Heart left ventricle (tissue), 16 donors: ENCODE measurements around the gene SNX8. TPM values are rescaled to one million over a fixed set of nuclear protein-coding genes. Genes with fewer than 3 reads are reported as not detected.
"Not testable (repeated sequence)": the region's sequence is repeated elsewhere in the genome, so short reads cannot be mapped to it uniquely, and the experiment has no call there.

ENCODE experiments used
- ATAC-seq, 4 donors: fragments of 200-7000 bp; cut with Tn5 transposase; one replicate each; pipeline ENCODE4 v1.9.1; 2020 to 2022; ENCODE audit warnings: moderate library complexity in 4 of 4, mild to moderate bottlenecking in 3 of 4, moderate number of reproducible peaks in 1 of 4
- DNase-seq, 5 donors: peaks; one replicate each; pipeline ENCODE4 v3.0.0-alpha.2; 2020
- H3K27ac ChIP-seq, 12 donors: fragments of 200-600 bp; sonication (generic) in 4 of 12; one replicate each; pipeline versions ENCODE4 v1.5.0 to v1.8.0; 2016 to 2022; ENCODE audit warnings: mild to moderate bottlenecking in 2 of 12
- H3K27me3 ChIP-seq, 9 donors: fragments of 200-600 bp; sonication (generic) in 2 of 9; one replicate each; pipeline versions ENCODE4 v1.5.1 to v1.8.0; 2016 to 2022; ENCODE audit warnings: mild to moderate bottlenecking in 3 of 9
- H3K36me3 ChIP-seq, 9 donors: fragments of 200-600 bp; sonication (generic) in 2 of 9; one replicate each; pipeline versions ENCODE4 v1.5.0 to v1.8.0; 2018 to 2022; ENCODE audit warnings: mild to moderate bottlenecking in 2 of 9
- H3K4me1 ChIP-seq, 12 donors: fragments of 200-600 bp; sonication (generic) in 4 of 12; one replicate each; pipeline versions ENCODE4 v1.5.0 to v1.8.0; 2016 to 2022; ENCODE audit warnings: mild to moderate bottlenecking in 3 of 12
- H3K4me3 ChIP-seq, 12 donors: fragments of 200-600 bp; sonication (generic) in 4 of 12; one replicate each; pipeline versions ENCODE4 v1.5.0 to v1.8.0; 2017 to 2022; ENCODE audit warnings: mild to moderate bottlenecking in 9 of 12, moderate library complexity in 4 of 12
- H3K9me3 ChIP-seq, 12 donors: fragments of 200-600 bp; sonication (generic) in 4 of 12; one replicate each; pipeline versions ENCODE4 v1.5.0 to v1.8.0; 2016 to 2022; ENCODE audit warnings: mild to moderate bottlenecking in 1 of 12
- CTCF ChIP-seq, 12 donors: fragments of 200-600 bp; sonication (generic) in 4 of 12; IDR thresholded peaks; one replicate each; pipeline versions ENCODE4 v1.5.0 to v1.8.0; 2018 to 2022; ENCODE audit warnings: antibody characterized with exemption in 12 of 12, mild to moderate bottlenecking in 5 of 12
- POLR2A ChIP-seq, 2 donors: fragments of 450-650 bp; IDR thresholded peaks; one replicate each; pipeline ENCODE4 v1.6.1; 2017; ENCODE audit warnings: antibody characterized with exemption in 2 of 2, mild to moderate bottlenecking in 2 of 2, moderate library complexity in 2 of 2
- WGBS, 4 donors: extraction: QIAGEN DNeasy Blood & Tissue Kit in 2 of 4; methylation state at CpG; one replicate each; pipeline versions ENCODE4 v1.1.5 to v1.1.7; 2013 to 2018; 5-methylcytosine and 5-hydroxymethylcytosine counted together
- intact Hi-C, 10 donors: fragments of 100-400 bp; cut with DNase I; formaldehyde crosslinking; loops; one replicate each; pipeline versions ENCODE4 v1.11.1 to v1.14.2; 2022
- polyA plus RNA-seq, 2 donors: library from polyadenylated mRNA; stranded (reverse); fragments of 200-250 nt; gene quantifications; one replicate each; pipeline ENCODE4 v1.2.3, GENCODE V29; 2013
- total RNA-seq, 9 donors: library from RNA; depleted of rRNA in 2 of 9; stranded (reverse); fragments of >200 nt in 2 of 9; fragmentation: NEBNext Ultra II Directional in 3 of 9; extraction: Animal tissue kit (Norgen Biotek cat#: 25700) in 3 of 9; gene quantifications; one replicate each; pipeline versions ENCODE4 v1.1.0 to v1.2.4, GENCODE V29; 2016 to 2023
- donor health status: ischemic (EF 13 %, LVEDD 7.1; RV severe dilation, severe dysfunction).
- donor health status: healthy with polysubstance abuse.
- donor health status: DM: no; HTN: yes; CAD: no.
- donor health status: DM: no; HTN: no; CAD: no.
- donor health status: ischemic (EF 25% LVEDD 6.9; RV normal size, moderate dysfunction).
- donor health status: ischemic (EF 25% LVEDD 5.7; RV mildly dilated, moderate dysfunction).
- donor health status: healthy.
- donor health status: DM: yes; HTN: yes; CAD: no.
- donor health status: ischemic (EF 35%, LVEDD 5.7; RV mildly dilated, moderate dysfunction).
- donor health status: nonischemic (EF 11% LVEDD 7.7; RV severe dilation, severe dysfunction).
- donor health status: DM: yes; HTN: yes; CAD: no.
- donor health status: PGD.
- donor health status: ischemic (EF 29% LVEDD 5.4; RV normal size, mild dysfunction).
- donor health status: nonischemic (EF 23%, LVEDD 6.1; RV moderate dilation, normal function).

SNX8 gene
- total and polyA plus RNA-seq, 11 donors = 5.4 to 44.6 (median 19.4) TPM

GRCh38 chr7:2353936-2354185 is 39.6 kb upstream of the SNX8 start:
- no peaks in the 10 kb centered on the region for H3K27me3 ChIP-seq
- H3K27ac ChIP-seq = peak overlapping the region; percentile 97 to 100 (median 100)
- no peak for TF ChIP-seq CTCF (IDR thresholded peaks at IDR 0.05)
- TF ChIP-seq POLR2A (IDR thresholded peaks at IDR 0.05) = peak in 1 of 2 donors; percentile 42
- intact Hi-C loops = loop anchor here in 5 of 10 donors (1.0 to 10.0 kb wide), 9 partner anchors 39 to 782 kb away; partner anchors contain the start of genes CHST12 (in 2 of the 5), MRM2 (in 2 of the 5), NUDT1 (in 2 of the 5) and PSMG3 (in 1 of the 5)
- H3K4me1 ChIP-seq = peaks cover 0 to 43% (median 30%) of the 10 kb centered on the region in 12 donors
- H3K4me3 ChIP-seq = peak overlapping the region; percentile 90 to 100 (median 98)
- H3K36me3 ChIP-seq = peaks cover 0 to 19% (median 13%) of the 10 kb centered on the region in 9 donors
- DNase-seq = peak; percentile 91 to 95 (median 93)
- WGBS, 4 donors = 0 to 1% (median 0%) methylated on average over 14 to 26 of the region's 26 CpGs
- H3K9me3 ChIP-seq = no peaks in the 10 kb centered on the region
- ATAC-seq = peak; percentile 85 to 91 (median 90)

GRCh38 chr7:2353113-2353935 is 39.1 kb upstream of the SNX8 start:
- Histone ChIP-seq H3K27me3 (no peaks in the 10 kb centered on the region), H3K27ac (peak overlapping the region in 11 of 12 donors; percentile 97 to 100 (median 100)), H3K36me3 (peaks cover 0 to 14% (median 7%) of the 10 kb centered on the region in 9 donors), H3K4me1 (peaks cover 0 to 37% (median 26%) of the 10 kb centered on the region in 12 donors), H3K9me3 (no peaks in the 10 kb centered on the region), H3K4me3 (peak overlapping the region; percentile 90 to 100 (median 98))
- ATAC-seq (no peak), DNase-seq (no peak)
- 56 to 71% (median 60%) methylated on average over 22 of the region's 22 CpGs for WGBS, 4 donors
- intact Hi-C loops = loop anchor here in 4 of 10 donors (5.0 to 10.0 kb wide), 5 partner anchors 51 to 781 kb away; partner anchors contain the start of genes CHST12 (in 1 of the 4), MRM2 (in 1 of the 4), NUDT1 (in 1 of the 4) and PSMG3 (in 1 of the 4)
- no peak for TF ChIP-seq CTCF (IDR thresholded peaks at IDR 0.05)
- no peak for TF ChIP-seq POLR2A (IDR thresholded peaks at IDR 0.05)

- Histone ChIP-seq H3K36me3 (no peaks in the 10 kb centered on the region), H3K9me3 (no peaks in the 10 kb centered on the region), H3K27ac (no peak overlapping the region), H3K4me1 (peaks cover 0 to 18% (median 7%) of the 10 kb centered on the region in 12 donors), H3K27me3 (no peaks in the 10 kb centered on the region), H3K4me3 (no peak overlapping the region)
- ATAC-seq = no peak
- DNase-seq = no peak
- 95 to 96% (median 95%) methylated on average over 12 of the region's 12 CpGs for WGBS, 4 donors
- no peak for TF ChIP-seq CTCF (IDR thresholded peaks at IDR 0.05)
- intact Hi-C loops = loop anchor here in 4 of 10 donors (5.0 to 10.0 kb wide), 5 partner anchors 54 to 779 kb away; partner anchors contain the start of genes CHST12 (in 1 of the 4), MRM2 (in 1 of the 4), NUDT1 (in 1 of the 4) and PSMG3 (in 1 of the 4)
Observed at GRCh38 chr7:2350861-2351260, 36.6 kb upstream of the SNX8 start.

GRCh38 chr7:2350055-2350454 is 35.8 kb upstream of the SNX8 start:
- Histone ChIP-seq H3K4me3 (no peak overlapping the region), H3K9me3 (no peaks in the 10 kb centered on the region), H3K4me1 (peaks cover 0 to 13% (median 4%) of the 10 kb centered on the region in 12 donors), H3K27ac (no peak overlapping the region), H3K36me3 (no peaks in the 10 kb centered on the region), H3K27me3 (no peaks in the 10 kb centered on the region)
- no peak for ATAC-seq
- intact Hi-C loops = loop anchor here in 4 of 10 donors (5.0 to 10.0 kb wide), 5 partner anchors 55 to 778 kb away; partner anchors contain the start of genes CHST12 (in 1 of the 4), MRM2 (in 1 of the 4), NUDT1 (in 1 of the 4) and PSMG3 (in 1 of the 4)
- WGBS, 4 donors = 86 to 92% (median 90%) methylated on average over 9 of the region's 9 CpGs
- DNase-seq = no peak
- TF ChIP-seq POLR2A (IDR thresholded peaks at IDR 0.05) (no peak), CTCF (IDR thresholded peaks at IDR 0.05) (no peak)

- not testable (repeated sequence) for DNase-seq, H3K36me3 ChIP-seq, H3K27me3 ChIP-seq, H3K9me3 ChIP-seq, H3K4me1 ChIP-seq
- peak in 1 of 4 donors; percentile 9 for ATAC-seq
- intact Hi-C loops = loop anchor here in 9 of 10 donors (2.0 to 10.0 kb wide), 10 partner anchors 95 to 773 kb away; partner anchors contain the start of genes PSMG3 (in 2 of the 9) and MAD1L1 (in 1 of the 9)
- Histone ChIP-seq H3K27ac (peak overlapping the region in 2 of 12 donors; percentile 53 to 75), H3K4me3 (peak overlapping the region in 3 of 12 donors; percentile 0 to 22 (median 5))
- 81 to 89% (median 85%) methylated on average over 15 of the region's 15 CpGs for WGBS, 4 donors
Observed at GRCh38 chr7:2347351-2348063, 33.3 kb upstream of the SNX8 start.
